Articular chondrocyte of knee joint (primary cell): Measurements from ENCODE around the gene TMEM126A. TPM values are rescaled to one million over a fixed set of nuclear protein-coding genes. Genes with fewer than 3 reads are reported as not detected.

Experiments used
- total RNA-seq: library from RNA; depleted of rRNA; stranded (reverse); fragments of >200 nt; gene quantifications from 2 replicates; pipeline ENCODE4 v1.2.3, GENCODE V29; 2012

TMEM126A gene
- 53.2 and 54.9 TPM in 2 replicates for total RNA-seq

DNA sequence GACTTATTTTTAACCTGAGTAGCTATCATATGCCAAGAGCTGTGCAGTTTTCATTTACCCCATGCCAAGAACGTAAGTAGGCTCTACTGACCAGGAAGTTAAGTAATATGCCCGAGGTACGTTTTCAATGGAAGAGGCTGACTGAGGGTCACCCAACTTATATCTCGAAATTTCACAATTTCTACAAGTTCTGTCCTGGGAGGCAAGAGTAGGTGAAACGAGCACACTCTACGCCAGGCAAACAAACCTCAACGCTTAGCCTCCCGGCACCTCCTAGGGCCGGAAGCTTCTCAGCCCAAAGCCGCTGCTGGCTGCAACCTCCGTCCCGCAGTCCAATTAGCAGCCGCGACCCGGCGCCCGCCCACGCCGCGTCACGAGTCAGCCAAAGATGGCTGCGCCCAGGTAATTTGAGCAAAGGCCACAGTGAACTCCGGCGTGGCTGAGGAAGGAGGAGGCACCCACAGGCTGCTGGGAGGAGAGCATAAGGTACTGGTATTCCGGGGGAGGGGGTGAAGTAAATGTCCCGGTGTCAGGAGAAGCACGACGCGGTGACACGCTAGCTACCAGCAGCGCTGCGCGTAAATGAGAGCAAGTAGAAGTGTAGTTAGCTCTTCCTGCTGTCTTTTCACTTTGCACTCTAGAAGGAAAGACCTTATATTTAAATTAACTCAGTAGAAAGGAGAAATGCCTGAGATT, at the start of gene TMEM126A:
TMEM126A (plus strand) TSS at position 364 of the 696 bp plus-strand sequence. CDS start 2,289 bp downstream, outside the sequence.

GRCh38 chr11:85627332-85627997, 20.3 kb upstream of the TMEM126A start, which contains the start of gene DLG2:
TSS of gene DLG2 (minus strand) at chr11:85627344.

DNA sequence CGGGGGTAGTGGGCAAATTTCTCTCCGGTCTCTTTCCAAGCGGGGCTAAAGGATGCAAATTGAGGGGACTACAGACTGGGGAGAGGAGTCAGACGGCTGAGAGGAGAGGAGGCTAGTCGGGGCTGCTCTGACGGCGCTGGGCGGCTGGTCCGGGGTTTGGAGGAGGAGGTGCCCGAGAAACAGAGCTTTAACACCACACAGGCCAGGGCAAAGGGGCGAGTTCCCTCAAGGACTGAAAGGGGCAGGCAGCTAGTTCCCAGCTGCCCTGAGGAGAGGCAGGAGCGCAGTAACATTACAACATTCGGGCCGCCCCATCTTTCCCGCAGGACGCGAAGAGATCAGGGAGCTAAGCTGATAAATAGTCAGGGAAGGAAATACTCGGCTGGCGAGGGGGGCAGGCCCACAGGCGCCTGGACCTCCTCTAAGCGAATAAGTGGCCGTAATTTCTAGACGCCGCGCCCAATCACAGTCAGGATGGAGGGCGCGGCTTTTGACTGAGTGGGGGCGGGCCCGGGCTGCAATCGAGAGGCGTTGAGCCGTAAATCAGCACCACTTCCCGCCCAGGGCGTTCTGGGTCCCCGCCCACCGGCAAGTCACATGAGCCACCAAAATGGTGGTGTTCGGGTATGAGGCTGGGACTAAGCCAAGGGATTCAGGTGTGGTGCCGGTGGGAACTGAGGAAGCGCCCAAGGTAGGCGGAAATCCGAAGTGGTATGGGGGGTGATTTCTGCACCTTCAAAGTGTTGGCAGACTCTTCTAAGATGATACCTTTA, 19.6 kb upstream of the TMEM126A start, which contains the start of gene TMEM126B:
TMEM126B (plus strand) TSS at position 596 of the 773 bp plus-strand sequence; CDS start at position 611, 15 bp downstream.

DNA sequence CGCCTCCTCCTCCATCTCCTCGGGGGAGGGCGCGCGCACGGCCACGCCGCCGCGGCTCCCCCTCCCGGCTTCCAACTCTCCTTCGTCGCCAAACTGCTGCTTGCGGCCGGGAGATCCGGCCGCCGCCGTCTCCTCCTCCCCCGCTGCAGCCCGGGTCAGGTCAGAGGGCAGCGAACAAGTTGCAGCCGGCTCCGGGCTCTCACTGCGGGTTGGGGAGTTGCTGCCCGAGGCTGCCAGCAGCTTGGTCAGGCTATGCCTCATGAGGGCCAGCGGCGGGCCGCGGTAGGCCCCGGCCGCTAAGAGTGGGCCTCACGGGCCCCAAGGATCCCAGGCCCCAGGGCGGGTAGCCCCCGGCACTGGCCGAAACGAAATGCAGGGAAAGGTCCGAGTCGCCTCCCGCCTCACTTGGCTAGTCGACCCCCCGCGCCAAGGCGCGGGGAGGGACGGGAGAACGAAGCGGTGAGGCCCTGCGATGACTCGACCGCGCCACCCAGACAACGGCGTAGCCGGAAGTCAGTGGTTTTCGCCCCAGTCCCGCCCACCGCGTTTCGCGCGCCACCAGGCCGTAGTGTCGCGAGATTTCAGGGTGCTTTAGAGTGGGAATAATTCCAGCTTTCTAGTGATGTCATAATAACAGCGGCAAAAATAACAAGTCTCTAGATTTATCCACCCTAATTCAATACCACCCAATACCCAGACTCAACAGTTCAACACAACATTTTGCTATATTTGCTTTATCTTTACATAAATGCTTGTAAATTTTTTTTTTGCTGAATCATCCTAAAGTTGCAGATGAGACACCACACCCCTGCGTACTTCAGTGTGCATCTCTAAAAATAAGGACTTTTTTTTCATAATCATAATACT, 17.1 kb downstream of the TMEM126A start, which contains the start of gene CREBZF:
CREBZF (minus strand) TSS at position 515 of the 867 bp plus-strand sequence; CDS start at position 261, 254 bp downstream.

GRCh38 chr11:85685820-85686459, 38.2 kb downstream of the TMEM126A start, which contains the start of gene CCDC89:
TSS of gene CCDC89 (minus strand) at chr11:85686195. CDS start at chr11:85686130, 65 bp downstream.

Other genes with a start within 250 kb of the TMEM126A start
- 3.5 and 5.8 TPM in 2 replicates for gene DLG2, start 20.6 kb upstream of the TMEM126A start, total RNA-seq
- 84.9 and 87.0 TPM in 2 replicates for gene TMEM126B, start 19.4 kb upstream of the TMEM126A start, total RNA-seq
- gene CREBZF, start 17.2 kb downstream of the TMEM126A start, total RNA-seq = 37.9 and 41.4 TPM in 2 replicates
- gene CCDC89, start 38.2 kb downstream of the TMEM126A start, total RNA-seq = 4.4 and 5.7 TPM in 2 replicates
- gene SYTL2, start 163.2 kb downstream of the TMEM126A start, total RNA-seq = 24.6 and 26.4 TPM in 2 replicates
- not detected in 2 replicates for gene CCDC83, start 207.4 kb downstream of the TMEM126A start, total RNA-seq